Keratinocyte (primary cell): ENCODE results near the gene PAFAH2. TPM values are rescaled to one million over a fixed set of nuclear protein-coding genes. Genes with fewer than 3 reads are reported as not detected.

ENCODE experiments used
- DNase-seq: peaks from one replicate; pipeline ENCODE4 v3.0.0-alpha.2; 2011; ENCODE audit warnings: low read depth, missing footprints, low spot score
- FAIRE-seq: peaks from 2 replicates; lab custom pipeline; 2011; peaks lifted over from hg19 to GRCh38; lab: Jason Lieb, UNC
- H2AFZ ChIP-seq: 2 replicates; pipeline ENCODE4 v1.6.0; 2012; ENCODE audit warnings: low read length, control low read depth, inconsistent platforms; ENCODE audit not compliant: control insufficient read depth
- H3K27ac ChIP-seq: 2 replicates; pipeline ENCODE4 v1.5.1; 2011; ENCODE audit warnings: low read length; ENCODE audit not compliant: control insufficient read depth, insufficient read depth
- H3K27me3 ChIP-seq: 3 replicates; pipeline ENCODE4 v1.6.0; 2011; ENCODE audit warnings: low read length; ENCODE audit not compliant: control insufficient read depth, insufficient read depth; ENCODE audit errors: extremely low read depth
- H3K36me3 ChIP-seq, 2 experiments: 2 replicates in 1 of 2; 3 replicates in 1 of 2; pipeline ENCODE4 v1.5.1; 2011; ENCODE audit warnings: low read length in 2 of 2, mild to moderate bottlenecking in 1 of 2; ENCODE audit not compliant: control insufficient read depth in 2 of 2, insufficient read depth in 2 of 2; ENCODE audit errors: extremely low read depth in 1 of 2
- H3K4me1 ChIP-seq: 3 replicates; pipeline ENCODE4 v1.5.1; 2011; ENCODE audit warnings: low read length; ENCODE audit not compliant: control insufficient read depth, insufficient read depth; ENCODE audit errors: extremely low read depth
- H3K4me2 ChIP-seq: 3 replicates; pipeline ENCODE4 v1.6.0; 2011; ENCODE audit warnings: low read depth, low read length; ENCODE audit not compliant: control insufficient read depth, insufficient read depth; ENCODE audit errors: extremely low read depth
- H3K4me3 ChIP-seq, 3 experiments: fragments of 200-600 bp in 1 of 3; sonication (generic) in 1 of 3; 2 replicates in 2 of 3; 3 replicates in 1 of 3; pipeline ENCODE4 v1.5.1; 2011 to 2016; ENCODE audit warnings: low read length in 3 of 3, mild to moderate bottlenecking in 3 of 3, control low read depth in 2 of 3, inconsistent platforms in 1 of 3, low read depth in 1 of 3, mixed read lengths in 1 of 3, mixed run types in 1 of 3, moderate library complexity in 1 of 3; ENCODE audit not compliant: control insufficient read depth in 2 of 3, insufficient read depth in 2 of 3; ENCODE audit errors: extremely low read depth in 1 of 3
- H3K79me2 ChIP-seq: 2 replicates; pipeline ENCODE4 v1.6.0; 2012; ENCODE audit warnings: low read length; ENCODE audit not compliant: control insufficient read depth, insufficient read depth
- H3K9ac ChIP-seq: 3 replicates; pipeline ENCODE4 v1.6.0; 2011; ENCODE audit warnings: low read length; ENCODE audit not compliant: control insufficient read depth, insufficient read depth; ENCODE audit errors: extremely low read depth
- H3K9me1 ChIP-seq: 3 replicates; pipeline ENCODE4 v1.6.0; 2011; ENCODE audit warnings: low read length; ENCODE audit not compliant: control insufficient read depth, insufficient read depth; ENCODE audit errors: extremely low read depth
- H3K9me3 ChIP-seq: 2 replicates; pipeline ENCODE4 v1.5.1; 2012; ENCODE audit warnings: low read depth, low read length; ENCODE audit not compliant: control insufficient read depth
- H4K20me1 ChIP-seq: 3 replicates; pipeline ENCODE4 v1.6.0; 2011; ENCODE audit warnings: low read length; ENCODE audit not compliant: control insufficient read depth, insufficient read depth; ENCODE audit errors: extremely low read depth
- EZH2 ChIP-seq: IDR thresholded peaks from one replicate; pipeline ENCODE4 v1.6.1; 2012; ENCODE audit warnings: inconsistent platforms, mild to moderate bottlenecking, low read length, moderate library complexity
- dilution Hi-C: fragments of 300-500 bp; cut with MboI; formaldehyde crosslinking; loops from one replicate; pipeline ENCODE4 v1.7.0; 2020; ENCODE audit warnings: low sequenced_read_pairs; ENCODE audit not compliant: extremely low pct_ligation_motif_present
- polyA plus RNA-seq, 5 experiments: library from polyadenylated mRNA; depleted of rRNA in 3 of 5; stranded (reverse) in 3 of 5; stranded (forward) in 1 of 5; unstranded in 1 of 5; fragments of >200 nt; gene quantifications; 1 replicate in 1 of 5; 2 replicates in 3 of 5; 3 replicates in 1 of 5; pipeline versions ENCODE4 v1.2.1 to v1.2.3, GENCODE V29; 2011 to 2012; ENCODE audit warnings: missing spikeins in 2 of 5, low read depth in 1 of 5, low replicate concordance in 1 of 5
- TF ChIP-seq, protein P1 (sequence below), 3 experiments: IDR thresholded peaks in 1 of 3; conservative IDR thresholded peaks in 1 of 3; optimal IDR thresholded peaks in 1 of 3; 2 replicates in 2 of 3; 3 replicates in 1 of 3; pipeline versions ENCODE3 to v1.5.1; 2011; ENCODE audit warnings: low read length in 3 of 3, mild to moderate bottlenecking in 3 of 3, moderate library complexity in 2 of 3, control low read depth in 1 of 3, inconsistent platforms in 1 of 3; ENCODE audit not compliant: insufficient read depth in 2 of 3; ENCODE audit errors: extremely low read depth in 1 of 3

The PAFAH2 gene
- polyA plus RNA-seq, 1 donor (not counting 4 experiments of a cell fraction or from before 2014, with no cell fraction given), result 15.5 TPM

DNA sequence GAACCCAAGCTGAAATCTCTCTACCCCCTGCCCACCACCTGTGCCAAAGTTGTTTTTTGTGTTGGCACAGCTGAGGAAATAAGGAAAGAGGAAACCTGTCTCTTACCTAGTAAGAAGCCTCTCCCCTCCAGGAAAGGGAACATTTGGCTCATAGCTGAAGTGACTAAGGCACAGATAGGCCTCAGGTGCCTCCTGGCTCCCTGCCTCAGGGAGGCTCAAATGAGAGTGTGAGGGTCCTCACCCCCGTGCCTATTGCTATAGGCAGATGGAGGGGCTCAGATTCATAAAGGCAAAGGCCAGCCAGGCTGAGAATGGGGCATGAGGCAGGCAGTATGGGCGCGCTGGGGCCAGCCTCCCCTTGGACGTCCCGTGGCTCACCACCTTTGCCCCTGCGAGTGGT is 40.6 kb upstream of the PAFAH2 start:
- Histone ChIP-seq H3K4me1 (peaks cover 10% of the 10 kb centered on the region), H3K27ac (no peak overlapping the region), H2AFZ (no peak overlapping the region), H3K9me1 (no peaks in the 10 kb centered on the region), H4K20me1 (no peaks in the 10 kb centered on the region), H3K36me3 (no peaks in the 10 kb centered on the region), H3K27me3 (peaks cover 14% of the 10 kb centered on the region), H3K9ac (no peak overlapping the region), H3K4me2 (no peak overlapping the region), H3K79me2 (no peaks in the 10 kb centered on the region), H3K9me3 (no peaks in the 10 kb centered on the region), H3K4me3 (no peak overlapping the region)
- FAIRE-seq (no peak), DNase-seq (no peak)
- TF ChIP-seq EZH2, result no peak
- TF ChIP-seq, protein P1, sequence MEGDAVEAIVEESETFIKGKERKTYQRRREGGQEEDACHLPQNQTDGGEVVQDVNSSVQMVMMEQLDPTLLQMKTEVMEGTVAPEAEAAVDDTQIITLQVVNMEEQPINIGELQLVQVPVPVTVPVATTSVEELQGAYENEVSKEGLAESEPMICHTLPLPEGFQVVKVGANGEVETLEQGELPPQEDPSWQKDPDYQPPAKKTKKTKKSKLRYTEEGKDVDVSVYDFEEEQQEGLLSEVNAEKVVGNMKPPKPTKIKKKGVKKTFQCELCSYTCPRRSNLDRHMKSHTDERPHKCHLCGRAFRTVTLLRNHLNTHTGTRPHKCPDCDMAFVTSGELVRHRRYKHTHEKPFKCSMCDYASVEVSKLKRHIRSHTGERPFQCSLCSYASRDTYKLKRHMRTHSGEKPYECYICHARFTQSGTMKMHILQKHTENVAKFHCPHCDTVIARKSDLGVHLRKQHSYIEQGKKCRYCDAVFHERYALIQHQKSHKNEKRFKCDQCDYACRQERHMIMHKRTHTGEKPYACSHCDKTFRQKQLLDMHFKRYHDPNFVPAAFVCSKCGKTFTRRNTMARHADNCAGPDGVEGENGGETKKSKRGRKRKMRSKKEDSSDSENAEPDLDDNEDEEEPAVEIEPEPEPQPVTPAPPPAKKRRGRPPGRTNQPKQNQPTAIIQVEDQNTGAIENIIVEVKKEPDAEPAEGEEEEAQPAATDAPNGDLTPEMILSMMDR (optimal IDR thresholded peaks at IDR 0.05 in 1 of 3, IDR thresholded peaks at IDR 0.05 in 1 of 3, conservative IDR thresholded peaks at IDR 0.05 in 1 of 3; ENCODE audit: extremely low read depth in 1 of 3, insufficient read depth in 2 of 3, low read length in 3 of 3), result no peak
- dilution Hi-C loops, result no loop called here

GRCh38 chr1:26037904-26038303 is 40.0 kb upstream of the PAFAH2 start:
- Histone ChIP-seq H3K9me3 (no peaks in the 10 kb centered on the region), H3K27me3 (peaks cover 8% of the 10 kb centered on the region), H3K4me3 (no peak overlapping the region), H3K9me1 (no peaks in the 10 kb centered on the region), H3K27ac (no peak overlapping the region), H4K20me1 (no peaks in the 10 kb centered on the region), H3K79me2 (no peaks in the 10 kb centered on the region), H2AFZ (no peak overlapping the region), H3K4me2 (no peak overlapping the region), H3K4me1 (peaks cover 10% of the 10 kb centered on the region), H3K9ac (no peak overlapping the region), H3K36me3 (no peaks in the 10 kb centered on the region)
- TF ChIP-seq EZH2, result no peak
- TF ChIP-seq, protein P1 (optimal IDR thresholded peaks at IDR 0.05 in 1 of 3, IDR thresholded peaks at IDR 0.05 in 1 of 3, conservative IDR thresholded peaks at IDR 0.05 in 1 of 3; ENCODE audit: extremely low read depth in 1 of 3, insufficient read depth in 2 of 3, low read length in 3 of 3), result no peak
- dilution Hi-C loops, result no loop called here
- no peak for FAIRE-seq
- DNase-seq, result no peak
